Body of pancreas (tissue), 4 donors: ENCODE results near the gene DOCK4. TPM values are rescaled to one million over a fixed set of nuclear protein-coding genes. Genes with fewer than 3 reads are reported as not detected.

Experiments used
- ATAC-seq: fragments of 150-250 bp; one replicate; pipeline ENCODE4 v1.9.1; 2016
- DNase-seq, 4 donors: peaks; one replicate each; pipeline ENCODE4 v3.0.0-alpha.2; 2019
- H3K27ac ChIP-seq, 4 donors: fragments of 200-600 bp; sonication (generic); 1 replicate in 3 of 4; 2 replicates in 1 of 4; pipeline versions ENCODE4 v1.5.1 to v1.6.1; 2016 to 2019; ENCODE audit warnings: mild to moderate bottlenecking in 1 of 4, mixed read lengths in 1 of 4, moderate library complexity in 1 of 4
- H3K27me3 ChIP-seq, 2 donors: fragments of 200-600 bp; sonication (generic); one replicate each; pipeline ENCODE4 v1.6.0; 2016; ENCODE audit warnings: mild to moderate bottlenecking in 1 of 2
- H3K36me3 ChIP-seq, 2 donors: fragments of 200-600 bp; sonication (generic); replicated peaks in 1 of 2; 2 replicates each; pipeline ENCODE4 v1.5.1; 2016; ENCODE audit warnings: low read depth in 2 of 2; ENCODE audit not compliant: insufficient read depth in 1 of 2
- H3K4me1 ChIP-seq: fragments of 200-600 bp; sonication (generic); one replicate; pipeline ENCODE4 v1.6.0; 2016
- H3K4me3 ChIP-seq, 2 donors: fragments of 200-600 bp; sonication (generic); 1 replicate in 1 of 2; 2 replicates in 1 of 2; pipeline ENCODE4 v1.5.1; 2016 to 2019
- H3K9me3 ChIP-seq, 3 donors: fragments of 200-600 bp; sonication (generic); 1 replicate in 2 of 3; 2 replicates in 1 of 3; pipeline ENCODE4 v1.5.1; 2016
- POLR2A ChIP-seq, 3 donors: fragments of 450-650 bp; IDR thresholded peaks; one replicate each; pipeline ENCODE4 v1.6.1; 2016; ENCODE audit warnings: antibody characterized with exemption in 3 of 3, mild to moderate bottlenecking in 2 of 3
- WGBS, 2 donors: methylation state at CpG; one replicate each; pipeline ENCODE4 v1.1.5; 2017; 5-methylcytosine and 5-hydroxymethylcytosine counted together
- intact Hi-C: fragments of 100-400 bp; cut with DNase I; formaldehyde crosslinking; loops from one replicate; pipeline ENCODE4 v1.15.1; 2023
- total RNA-seq, 2 donors: library from RNA; depleted of rRNA; stranded (reverse); fragments of >200 nt; gene quantifications; one replicate each; pipeline ENCODE4 v1.1.0, GENCODE V29; 2016
- TF ChIP-seq, protein P1 (sequence below), 7 experiments: fragments of 450-650 bp in 4 of 7; fragments of 200-600 bp in 3 of 7; sonication (generic) in 3 of 7; IDR thresholded peaks; one replicate each; pipeline ENCODE4 v1.5.1; 2016 to 2019; ENCODE audit warnings: antibody characterized with exemption in 7 of 7

The DOCK4 gene
- total RNA-seq, 2 donors from 2014 or later = 24.9 to 34.6 TPM

DNA sequence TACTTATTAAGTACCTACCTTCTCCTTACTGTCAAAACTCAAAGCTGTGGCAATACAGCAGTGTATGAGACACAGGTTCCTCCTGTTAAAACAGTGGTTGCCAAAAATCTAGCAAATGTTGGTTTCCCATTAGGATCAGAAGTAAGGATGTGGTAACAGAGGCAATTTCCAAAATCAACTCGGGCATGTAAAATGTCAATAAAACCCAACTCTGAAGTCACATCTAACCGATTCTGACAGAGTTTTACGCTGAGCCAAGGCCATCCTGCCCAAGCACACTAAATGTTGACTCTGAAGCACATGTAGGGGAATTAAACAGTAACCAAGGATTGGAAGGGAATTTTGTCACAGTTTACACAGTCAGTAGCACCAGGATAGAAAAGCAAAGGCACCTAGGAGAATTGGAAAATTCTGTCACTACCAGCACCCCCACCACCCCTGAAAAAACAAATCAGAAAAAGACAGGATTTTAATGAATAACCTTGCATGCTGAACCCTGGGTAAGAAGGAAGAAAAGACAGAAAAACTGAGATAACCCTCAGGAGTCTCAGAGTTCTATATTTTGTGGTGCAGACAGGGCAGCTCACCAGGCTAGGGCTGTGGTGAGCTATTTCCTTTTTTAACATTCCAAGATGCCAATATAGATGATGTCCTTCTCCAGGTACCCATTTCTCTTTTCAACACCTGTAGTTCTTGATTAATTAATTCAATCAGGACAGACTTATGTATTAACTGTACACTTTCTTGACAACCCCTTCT is 119.5 kb downstream of the DOCK4 start:
- Histone ChIP-seq H3K36me3 (no peaks in the 10 kb centered on the region), H3K4me1 (peaks cover 11% of the 10 kb centered on the region), H3K4me3 (no peak overlapping the region), H3K27ac (peak overlapping the region in 2 of 4 donors; percentile 24 to 54), H3K27me3 (no peaks in the 10 kb centered on the region), H3K9me3 (no peaks in the 10 kb centered on the region)
- ATAC-seq (peak; percentile 82), DNase-seq (peak in 3 of 4 donors; percentile 18 to 42 (median 41))
- TF ChIP-seq, protein P1, sequence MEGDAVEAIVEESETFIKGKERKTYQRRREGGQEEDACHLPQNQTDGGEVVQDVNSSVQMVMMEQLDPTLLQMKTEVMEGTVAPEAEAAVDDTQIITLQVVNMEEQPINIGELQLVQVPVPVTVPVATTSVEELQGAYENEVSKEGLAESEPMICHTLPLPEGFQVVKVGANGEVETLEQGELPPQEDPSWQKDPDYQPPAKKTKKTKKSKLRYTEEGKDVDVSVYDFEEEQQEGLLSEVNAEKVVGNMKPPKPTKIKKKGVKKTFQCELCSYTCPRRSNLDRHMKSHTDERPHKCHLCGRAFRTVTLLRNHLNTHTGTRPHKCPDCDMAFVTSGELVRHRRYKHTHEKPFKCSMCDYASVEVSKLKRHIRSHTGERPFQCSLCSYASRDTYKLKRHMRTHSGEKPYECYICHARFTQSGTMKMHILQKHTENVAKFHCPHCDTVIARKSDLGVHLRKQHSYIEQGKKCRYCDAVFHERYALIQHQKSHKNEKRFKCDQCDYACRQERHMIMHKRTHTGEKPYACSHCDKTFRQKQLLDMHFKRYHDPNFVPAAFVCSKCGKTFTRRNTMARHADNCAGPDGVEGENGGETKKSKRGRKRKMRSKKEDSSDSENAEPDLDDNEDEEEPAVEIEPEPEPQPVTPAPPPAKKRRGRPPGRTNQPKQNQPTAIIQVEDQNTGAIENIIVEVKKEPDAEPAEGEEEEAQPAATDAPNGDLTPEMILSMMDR (IDR thresholded peaks at IDR 0.05) = no peak
- no peak for TF ChIP-seq POLR2A (IDR thresholded peaks at IDR 0.05)
- intact Hi-C loops = no loop called here
- 6 to 23% methylated on average over 3 of the region's 3 CpGs for WGBS, 2 donors

- Histone ChIP-seq H3K9me3 (no peaks in the 10 kb centered on the region), H3K36me3 (no peaks in the 10 kb centered on the region), H3K27ac (peak overlapping the region in 1 of 4 donors; percentile 55), H3K27me3 (no peaks in the 10 kb centered on the region), H3K4me1 (peaks cover 12% of the 10 kb centered on the region), H3K4me3 (no peak overlapping the region)
- ATAC-seq (no peak), DNase-seq (peak in 1 of 4 donors; percentile 12)
- WGBS, 2 donors = 47 to 70% methylated on average over 3 of the region's 3 CpGs
- intact Hi-C loops = no loop called here
- TF ChIP-seq, protein P1 (IDR thresholded peaks at IDR 0.05) = no peak
- TF ChIP-seq POLR2A (IDR thresholded peaks at IDR 0.05) = no peak
Observed at GRCh38 chr7:112084520-112084971, 121.7 kb downstream of the DOCK4 start.

- no peak for DNase-seq
- H3K27ac ChIP-seq = peak overlapping the region in 1 of 4 donors; percentile 55
- no peaks in the 10 kb centered on the region for H3K36me3 ChIP-seq
- no peak overlapping the region for H3K4me3 ChIP-seq
- H3K4me1 ChIP-seq = peaks cover 19% of the 10 kb centered on the region
- no peaks in the 10 kb centered on the region for H3K9me3 ChIP-seq
- no peak for TF ChIP-seq POLR2A (IDR thresholded peaks at IDR 0.05)
- TF ChIP-seq, protein P1 (IDR thresholded peaks at IDR 0.05) = no peak
- ATAC-seq = no peak
- intact Hi-C loops = no loop called here
- H3K27me3 ChIP-seq = no peaks in the 10 kb centered on the region
- 93 to 95% methylated on average over 7 of the region's 7 CpGs for WGBS, 2 donors
Observed at GRCh38 chr7:112083776-112084355, 122.3 kb downstream of the DOCK4 start.

- DNase-seq = no peak
- Histone ChIP-seq H3K4me3 (no peak overlapping the region), H3K27ac (peak overlapping the region in 1 of 4 donors; percentile 74), H3K27me3 (no peaks in the 10 kb centered on the region), H3K36me3 (no peaks in the 10 kb centered on the region), H3K9me3 (no peaks in the 10 kb centered on the region), H3K4me1 (peaks cover 21% of the 10 kb centered on the region)
- intact Hi-C loops = no loop called here
- TF ChIP-seq POLR2A (IDR thresholded peaks at IDR 0.05) = no peak
- TF ChIP-seq, protein P1 (IDR thresholded peaks at IDR 0.05) = no peak
- ATAC-seq = no peak
- WGBS, 2 donors = 78 to 85% methylated on average over 7 of the region's 7 CpGs
Observed at GRCh38 chr7:112082306-112082705, 123.9 kb downstream of the DOCK4 start.
